Thoracic aorta (tissue), 2 donors: ENCODE data around the gene HHLA2. TPM values are rescaled to one million over a fixed set of nuclear protein-coding genes. Genes with fewer than 3 reads are reported as not detected.
"Not testable (repeated sequence)": the region's sequence is repeated elsewhere in the genome, so short reads cannot be mapped to it uniquely, and the experiment has no call there.

Experiments used
- ATAC-seq: fragments of 150-250 bp; one replicate; pipeline ENCODE4 v1.8.0; 2017; ENCODE audit warnings: low read depth; ENCODE audit not compliant: insufficient number of reproducible peaks, low FRiP score
- DNase-seq: peaks from one replicate; pipeline ENCODE4 v3.0.0-alpha.2; 2020; ENCODE audit warnings: low spot score
- H3K27ac ChIP-seq, 2 donors: fragments of 200-600 bp; sonication (generic); 1 replicate in 1 of 2; 2 replicates in 1 of 2; pipeline ENCODE4 v1.5.1; 2016; ENCODE audit warnings: mild to moderate bottlenecking in 2 of 2, moderate library complexity in 2 of 2
- H3K27me3 ChIP-seq: fragments of 200-600 bp; sonication (generic); replicated peaks from 2 replicates; pipeline ENCODE4 v1.6.0; 2016; ENCODE audit warnings: mild to moderate bottlenecking; ENCODE audit not compliant: insufficient read depth
- H3K36me3 ChIP-seq: fragments of 200-600 bp; sonication (generic); one replicate; pipeline ENCODE4 v1.5.1; 2016
- H3K4me1 ChIP-seq, 2 donors: fragments of 200-600 bp; sonication (generic); 1 replicate in 1 of 2; 2 replicates in 1 of 2; pipeline versions ENCODE4 v1.5.1 to v1.6.0; 2016; ENCODE audit warnings: low read depth in 2 of 2, mild to moderate bottlenecking in 1 of 2; ENCODE audit not compliant: control insufficient read depth in 1 of 2
- H3K4me3 ChIP-seq: fragments of 200-600 bp; sonication (generic); 2 replicates; pipeline ENCODE4 v1.5.1; 2016; ENCODE audit warnings: mild to moderate bottlenecking
- H3K9me3 ChIP-seq: fragments of 200-600 bp; sonication (generic); 2 replicates; pipeline ENCODE4 v1.5.1; 2016
- CTCF ChIP-seq: fragments of 200-600 bp; sonication (generic); IDR thresholded peaks from one replicate; pipeline ENCODE4 v1.5.1; 2019; ENCODE audit warnings: antibody characterized with exemption
- total RNA-seq, 2 donors: library from RNA; depleted of rRNA; stranded (reverse); fragments of >200 nt; gene quantifications; one replicate each; pipeline versions ENCODE4 v1.1.0 to v1.2.3, GENCODE V29; 2016

The HHLA2 gene
- total RNA-seq, 2 donors from 2014 or later, result not detected

DNA sequence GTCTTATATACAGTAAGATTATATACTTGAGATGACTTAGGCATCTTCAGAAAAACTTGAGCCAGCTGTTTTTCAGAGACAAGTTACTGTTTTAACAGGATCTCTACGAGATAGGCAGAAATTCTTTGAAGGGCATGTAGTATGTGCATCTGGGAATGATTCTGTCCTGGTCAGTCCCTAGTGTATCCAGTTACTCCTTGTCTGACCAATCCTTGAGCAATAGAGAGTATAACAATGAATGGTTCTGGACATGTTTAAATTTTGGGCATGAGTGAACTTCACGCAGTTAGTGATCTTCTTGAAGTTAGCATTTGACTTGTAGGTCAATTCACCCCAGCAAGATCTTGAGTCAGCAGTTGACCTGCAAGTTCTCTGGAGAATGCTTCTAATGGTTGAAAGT is 24.7 kb upstream of the HHLA2 start:
- H3K4me3 ChIP-seq, result no peak overlapping the region
- TF ChIP-seq CTCF, result no peak

GRCh38 chr3:108279066-108279465 is 17.3 kb upstream of the HHLA2 start:
- H3K9me3 ChIP-seq, result peaks cover 15% of the 10 kb centered on the region
- not testable (repeated sequence) for H3K4me3 ChIP-seq, ATAC-seq, H3K4me1 ChIP-seq, H3K27ac ChIP-seq, H3K36me3 ChIP-seq, DNase-seq, H3K27me3 ChIP-seq

More for the DNA sequence above, 24.7 kb upstream of the HHLA2 start:
- no peak for ATAC-seq
- Histone ChIP-seq H3K4me1 (no peaks in the 10 kb centered on the region), H3K27me3 (no peaks in the 10 kb centered on the region), H3K9me3 (no peaks in the 10 kb centered on the region), H3K36me3 (no peaks in the 10 kb centered on the region), H3K27ac (no peak overlapping the region)
- DNase-seq, result no peak

DNA sequence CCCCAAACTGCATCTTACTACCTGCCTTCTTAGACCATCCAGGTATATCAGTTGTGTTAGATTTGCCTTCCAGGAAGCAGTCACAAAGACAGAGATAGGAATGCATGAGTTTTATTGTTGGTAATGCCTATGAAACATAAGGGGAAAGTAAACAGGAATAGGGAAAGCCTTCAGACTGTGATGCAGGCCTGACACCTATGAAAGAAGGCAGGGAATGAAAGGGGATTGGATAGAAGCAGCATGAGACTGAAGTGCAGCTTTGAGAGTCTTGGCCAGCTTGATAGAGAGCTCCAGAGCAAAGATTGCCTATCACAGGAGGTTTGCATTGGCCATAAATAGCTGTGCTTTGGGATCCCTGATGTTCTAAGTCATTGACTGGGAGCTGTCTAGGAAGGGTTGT is 15.9 kb upstream of the HHLA2 start:
- Histone ChIP-seq H3K9me3 (peaks cover 15% of the 10 kb centered on the region), H3K4me1 (no peaks in the 10 kb centered on the region), H3K36me3 (no peaks in the 10 kb centered on the region), H3K27ac (no peak overlapping the region), H3K4me3 (no peak overlapping the region), H3K27me3 (no peaks in the 10 kb centered on the region)
- no peak for TF ChIP-seq CTCF
- no peak for ATAC-seq
- no peak for DNase-seq

GRCh38 chr3:108281670-108282069 is 14.7 kb upstream of the HHLA2 start:
- H3K36me3 ChIP-seq, result no peaks in the 10 kb centered on the region
- TF ChIP-seq CTCF, result no peak
- H3K27me3 ChIP-seq, result no peaks in the 10 kb centered on the region
- ATAC-seq (no peak), DNase-seq (no peak)
- peaks cover 15% of the 10 kb centered on the region for H3K9me3 ChIP-seq
- H3K27ac ChIP-seq, result no peak overlapping the region
- H3K4me1 ChIP-seq, result no peaks in the 10 kb centered on the region
- H3K4me3 ChIP-seq, result no peak overlapping the region

- Histone ChIP-seq H3K9me3 (peaks cover 13% of the 10 kb centered on the region), H3K4me3 (no peak overlapping the region), H3K36me3 (no peaks in the 10 kb centered on the region), H3K27ac (no peak overlapping the region), H3K4me1 (no peaks in the 10 kb centered on the region), H3K27me3 (no peaks in the 10 kb centered on the region)
- no peak for DNase-seq
- ATAC-seq, result no peak
- no peak for TF ChIP-seq CTCF
Measured at GRCh38 chr3:108283006-108283405, 13.3 kb upstream of the HHLA2 start.

- no peak for DNase-seq
- H3K36me3 ChIP-seq, result no peaks in the 10 kb centered on the region
- no peak for ATAC-seq
- no peaks in the 10 kb centered on the region for H3K4me1 ChIP-seq
- TF ChIP-seq CTCF, result no peak
- peaks cover 5% of the 10 kb centered on the region for H3K9me3 ChIP-seq
- no peak overlapping the region for H3K27ac ChIP-seq
- H3K4me3 ChIP-seq, result no peak overlapping the region
- H3K27me3 ChIP-seq, result no peaks in the 10 kb centered on the region
Measured at GRCh38 chr3:108283989-108284388, 12.4 kb upstream of the HHLA2 start.
